Activated gamma-delta T cell (primary cell): Measurements from ENCODE around the gene GNB5.
"Not testable (repeated sequence)": the region's sequence is repeated elsewhere in the genome, so short reads cannot be mapped to it uniquely, and the experiment has no call there.

Experiments used
- DNase-seq: peaks from one replicate; lab custom pipeline; 2025; lab: John Stamatoyannopoulos, UW

Gene GNB5

DNA sequence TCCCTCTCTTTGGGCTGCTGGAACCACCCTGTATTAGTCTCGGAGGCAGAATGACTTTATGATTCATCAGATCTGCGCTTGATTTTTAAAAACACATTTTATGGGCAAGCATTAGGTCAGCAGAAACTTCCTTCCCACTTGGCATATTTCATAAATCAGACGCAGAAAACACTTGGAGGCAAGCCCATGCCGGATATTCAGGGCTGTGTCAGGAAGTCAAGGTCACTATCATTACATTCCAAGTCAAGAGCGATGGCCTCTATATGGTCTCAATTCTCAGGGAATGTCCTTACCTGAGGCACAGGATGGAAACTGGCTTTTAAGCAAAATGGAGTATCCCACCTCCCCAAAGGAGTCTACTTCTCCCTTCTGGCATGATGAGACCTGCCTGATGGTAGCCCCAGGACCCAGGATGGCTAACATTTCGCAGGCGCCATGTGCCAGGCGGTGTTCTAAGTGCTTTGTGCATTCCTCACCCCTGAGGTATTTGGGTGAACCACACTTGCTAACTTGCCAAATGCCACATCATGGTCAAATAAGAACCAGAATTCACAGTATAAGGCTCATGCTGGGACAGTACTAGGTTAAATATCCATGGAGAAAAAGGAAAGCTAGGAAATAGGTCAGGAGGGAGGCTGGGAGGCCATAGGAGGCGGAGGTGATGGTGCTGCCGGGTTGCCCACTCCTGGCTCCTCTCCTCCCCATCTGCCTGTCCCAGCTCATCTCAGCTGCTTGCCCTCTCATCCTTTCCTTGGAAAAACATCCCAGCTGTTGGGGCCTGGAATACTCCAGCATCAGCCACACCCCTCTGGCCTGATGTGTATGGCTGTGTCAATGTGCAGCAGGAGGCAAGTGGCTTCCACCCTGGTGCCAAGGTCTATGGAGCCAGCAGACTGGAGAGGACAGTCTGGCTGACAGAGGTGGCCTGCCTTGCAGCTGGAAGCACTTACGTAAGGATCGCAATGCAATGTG, 97.4 kb downstream of the GNB5 start:
- no peak for DNase-seq

DNA sequence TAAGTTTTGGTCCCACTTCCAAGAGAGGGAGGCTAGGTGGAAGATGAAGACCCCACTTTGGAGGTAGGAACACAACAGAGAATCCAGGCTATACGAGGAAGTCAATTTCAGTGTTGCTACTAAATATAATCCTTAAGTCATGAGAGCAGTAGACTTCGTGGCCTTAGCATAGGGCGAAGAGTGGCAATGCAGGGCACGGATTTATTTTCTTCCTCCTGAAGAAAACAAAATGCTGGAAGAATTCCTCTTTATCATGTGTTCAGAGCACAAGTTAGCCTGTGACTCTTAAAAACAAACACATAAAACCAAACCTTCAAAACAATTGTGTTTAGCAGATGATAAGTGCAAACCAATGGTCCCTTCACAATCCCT, 98.0 kb downstream of the GNB5 start:
- no peak for DNase-seq

GRCh38 chr15:52090193-52090592, 101.0 kb downstream of the GNB5 start:
- no peak for DNase-seq

DNA sequence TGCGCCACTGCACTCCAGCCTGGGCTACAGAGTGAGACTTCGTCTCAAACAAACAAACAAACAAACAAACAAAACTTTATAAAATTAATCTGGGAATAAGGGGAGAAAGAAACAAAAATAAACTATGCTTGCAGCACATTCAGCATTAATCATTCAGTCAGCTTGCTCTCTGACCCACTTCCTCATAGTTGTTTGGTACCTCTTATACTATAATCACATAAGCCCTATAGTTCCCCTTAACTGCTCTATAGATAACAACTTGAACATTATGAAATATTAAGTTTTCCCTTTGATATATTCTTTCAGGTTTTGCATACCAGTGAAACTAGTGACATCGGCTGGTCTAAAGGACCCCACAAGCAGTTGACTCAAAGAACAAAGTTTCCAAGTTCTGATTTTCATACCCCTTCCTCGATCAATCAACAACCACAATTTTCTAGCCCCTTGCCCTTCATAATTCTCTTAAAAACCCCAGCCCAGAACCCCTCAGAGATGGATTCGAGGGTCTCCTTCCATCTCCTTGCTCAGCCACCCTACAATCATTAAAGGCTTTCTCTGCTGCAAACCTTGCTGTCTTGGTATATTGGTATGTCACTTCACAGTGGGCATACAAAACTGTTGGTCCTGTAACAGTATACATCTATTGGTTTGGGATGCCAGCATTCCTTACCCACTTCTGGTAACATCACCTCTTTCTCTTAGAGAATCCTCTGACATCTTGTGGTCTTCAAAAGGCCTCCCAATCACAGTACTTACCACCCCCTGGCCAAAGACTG, 105.0 kb downstream of the GNB5 start:
- DNase-seq: no peak

DNA sequence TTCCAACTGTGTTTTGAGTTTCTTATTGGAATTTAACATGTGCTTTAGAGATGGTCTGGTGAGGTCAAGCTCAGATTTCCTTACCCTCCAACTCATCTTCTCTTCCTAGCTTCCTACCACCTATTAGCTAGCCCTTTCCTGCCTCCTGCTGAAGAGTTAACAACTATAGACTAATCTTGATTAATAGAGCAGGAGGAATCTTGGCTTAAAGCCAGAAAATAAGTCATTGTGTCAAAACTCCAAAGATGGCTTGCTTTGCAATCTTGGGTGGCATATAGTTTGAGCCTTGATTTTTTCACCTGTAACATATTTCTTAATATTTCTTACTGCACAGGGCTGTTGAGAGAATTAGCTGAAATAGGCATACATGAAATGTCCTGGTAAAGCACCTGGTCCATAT, 105.9 kb downstream of the GNB5 start:
- no peak for DNase-seq

GRCh38 chr15:52083603-52084002, 107.6 kb downstream of the GNB5 start:
- DNase-seq: no peak

GRCh38 chr15:52083037-52083359, 108.2 kb downstream of the GNB5 start:
- not testable (repeated sequence) for DNase-seq

DNA sequence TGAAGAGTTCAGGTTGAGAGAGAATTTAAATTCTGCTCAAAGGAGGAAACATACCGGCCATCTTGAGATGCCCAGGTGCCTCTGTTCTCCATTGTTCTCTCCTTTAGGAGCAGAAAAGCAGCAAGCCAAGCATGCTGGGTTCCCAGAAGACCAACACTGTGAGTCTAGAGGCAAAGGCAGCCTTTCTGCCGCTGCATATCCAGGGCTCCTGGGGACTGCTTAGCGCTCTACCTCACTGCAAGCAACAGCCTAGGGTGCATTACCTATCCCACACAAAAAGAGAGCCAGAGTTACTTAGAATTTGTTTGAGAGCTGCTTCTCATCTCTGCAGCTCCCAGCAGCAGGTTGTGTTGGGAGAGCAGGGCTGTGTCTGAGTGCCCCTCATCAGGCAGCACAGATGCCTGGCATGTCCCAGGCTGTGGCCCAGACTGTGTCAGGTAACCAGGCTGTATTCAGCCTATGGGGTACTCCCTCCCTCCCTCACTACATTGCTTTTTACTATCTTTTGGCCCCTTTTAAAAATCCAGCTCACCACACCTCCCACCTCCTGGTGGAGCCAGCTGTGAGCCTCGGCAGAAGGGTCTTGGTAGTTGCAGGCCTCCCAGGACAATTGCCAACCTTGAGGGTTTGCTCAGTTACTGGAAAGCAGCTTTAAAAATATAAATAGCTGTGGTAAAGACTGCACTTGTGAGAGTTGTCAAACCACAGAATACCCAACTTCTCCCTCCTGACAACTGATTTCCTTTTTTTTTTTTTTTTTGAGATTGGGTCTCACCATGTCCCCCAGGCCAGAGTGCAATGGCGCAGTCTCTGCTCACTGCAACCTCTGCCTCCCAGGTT, 108.8 kb downstream of the GNB5 start:
- no peak for DNase-seq

DNA sequence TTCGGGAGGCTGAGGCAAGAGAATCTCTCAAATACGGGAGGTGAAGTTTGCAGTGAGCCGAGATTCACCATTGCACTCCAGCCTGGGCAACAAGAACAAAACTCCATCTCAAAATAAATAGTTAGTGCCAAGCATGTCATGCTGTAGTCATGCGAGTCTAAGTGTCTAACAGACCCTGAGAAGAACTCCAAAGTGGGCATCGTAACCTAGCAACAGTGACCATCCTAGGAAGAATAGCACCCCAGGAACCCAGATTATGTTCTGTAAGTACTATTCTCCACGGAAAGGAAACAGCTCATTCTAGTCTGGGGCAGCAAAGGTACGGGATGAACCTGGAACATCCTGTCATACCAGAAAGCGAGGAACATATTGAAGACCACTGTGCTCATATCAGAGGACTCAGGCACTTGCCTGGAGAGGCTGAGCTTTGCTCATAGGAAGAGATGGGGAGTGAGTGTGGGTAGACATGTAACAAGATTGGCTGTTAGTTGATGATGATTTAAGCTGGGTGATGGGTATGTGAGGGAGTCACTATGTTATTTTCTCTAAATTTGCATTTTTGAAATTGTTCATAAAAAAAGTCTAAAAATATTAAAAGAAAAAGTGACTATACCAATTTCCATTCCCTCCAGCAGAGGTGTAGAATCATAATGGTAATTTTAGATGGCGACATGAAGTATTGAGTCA, 110.3 kb downstream of the GNB5 start:
- DNase-seq: no peak

GRCh38 chr15:52080031-52080430, 111.2 kb downstream of the GNB5 start:
- DNase-seq: no peak

- DNase-seq: no peak
Measured at GRCh38 chr15:52078876-52079700, 112.1 kb downstream of the GNB5 start.

DNA sequence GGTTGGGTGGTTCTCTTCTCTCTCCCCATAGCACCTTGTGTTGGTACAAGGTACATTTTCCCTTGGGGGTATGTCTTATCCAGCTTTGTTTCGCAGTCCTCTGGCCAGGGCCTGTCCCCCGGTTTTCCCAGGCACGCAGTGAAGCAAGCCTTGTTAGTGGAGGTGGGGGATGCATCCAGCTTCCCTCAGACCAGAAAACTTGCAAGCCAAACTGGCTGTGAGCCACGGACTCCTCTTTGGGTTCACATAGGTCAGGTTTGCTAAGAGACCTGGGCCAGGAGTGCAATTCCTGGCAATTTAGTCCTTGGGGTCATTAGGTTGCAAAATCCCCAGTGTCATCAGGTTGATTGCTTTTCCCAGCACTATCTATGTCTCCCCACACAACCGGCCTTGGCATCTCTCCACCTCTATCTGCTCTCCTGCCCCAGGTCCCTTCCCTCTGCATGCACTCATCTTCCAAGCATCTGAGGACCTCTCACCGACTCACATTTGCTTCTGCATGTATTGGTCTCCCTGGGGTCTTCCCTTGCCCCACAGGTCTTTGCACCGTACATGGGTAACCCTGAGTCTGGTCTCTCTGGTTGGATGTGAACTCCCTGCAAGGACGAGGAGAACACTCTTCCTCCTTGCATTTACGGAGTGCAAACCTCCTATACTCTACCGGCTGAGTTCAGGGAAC, 112.9 kb downstream of the GNB5 start:
- DNase-seq: no peak

DNA sequence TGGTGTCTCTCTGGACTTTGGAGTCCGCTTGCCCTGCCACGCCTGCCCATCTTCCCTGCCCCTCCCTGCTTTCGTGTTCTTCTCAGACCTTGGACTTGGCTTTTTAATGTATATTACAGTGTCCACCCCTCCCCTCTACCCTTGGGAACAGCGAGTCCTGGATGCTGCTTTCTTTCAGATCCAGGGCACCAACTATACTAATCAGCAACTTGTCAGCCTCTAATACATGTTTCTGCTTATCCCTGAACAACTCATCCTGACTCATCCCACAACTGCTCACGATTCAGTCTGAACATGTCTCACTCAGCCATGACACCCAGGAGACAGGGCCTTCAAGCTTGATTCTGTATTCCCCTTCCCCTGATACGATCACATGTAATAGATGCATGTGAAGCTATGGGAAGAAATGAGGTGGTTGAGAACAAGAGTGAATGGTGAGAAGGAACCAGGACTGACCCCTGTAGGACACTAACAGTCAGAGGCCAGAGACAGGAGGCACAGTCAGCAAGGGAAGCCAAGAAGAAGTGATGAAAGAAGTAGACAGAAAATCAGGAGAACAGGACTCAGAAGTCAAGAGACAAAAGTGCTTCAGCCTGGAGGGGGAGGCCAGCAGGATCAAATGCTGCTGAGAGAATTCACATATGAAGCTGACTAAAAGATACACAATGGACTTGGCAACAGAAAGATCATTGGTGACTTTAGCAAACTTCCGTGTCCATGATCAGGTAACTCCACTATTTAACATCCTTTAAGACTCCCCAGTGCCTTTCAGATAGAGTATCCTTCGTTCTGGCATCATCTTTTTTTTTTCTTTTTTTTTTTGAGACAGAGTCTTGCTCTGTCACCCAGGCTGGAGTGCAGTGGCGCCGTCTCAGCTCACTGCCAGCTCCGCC, 114.1 kb downstream of the GNB5 start:
- no peak for DNase-seq

- no peak for DNase-seq
Measured at GRCh38 chr15:52071570-52071969, 119.6 kb downstream of the GNB5 start.

GRCh38 chr15:52069559-52069958, 121.6 kb downstream of the GNB5 start:
- no peak for DNase-seq

DNA sequence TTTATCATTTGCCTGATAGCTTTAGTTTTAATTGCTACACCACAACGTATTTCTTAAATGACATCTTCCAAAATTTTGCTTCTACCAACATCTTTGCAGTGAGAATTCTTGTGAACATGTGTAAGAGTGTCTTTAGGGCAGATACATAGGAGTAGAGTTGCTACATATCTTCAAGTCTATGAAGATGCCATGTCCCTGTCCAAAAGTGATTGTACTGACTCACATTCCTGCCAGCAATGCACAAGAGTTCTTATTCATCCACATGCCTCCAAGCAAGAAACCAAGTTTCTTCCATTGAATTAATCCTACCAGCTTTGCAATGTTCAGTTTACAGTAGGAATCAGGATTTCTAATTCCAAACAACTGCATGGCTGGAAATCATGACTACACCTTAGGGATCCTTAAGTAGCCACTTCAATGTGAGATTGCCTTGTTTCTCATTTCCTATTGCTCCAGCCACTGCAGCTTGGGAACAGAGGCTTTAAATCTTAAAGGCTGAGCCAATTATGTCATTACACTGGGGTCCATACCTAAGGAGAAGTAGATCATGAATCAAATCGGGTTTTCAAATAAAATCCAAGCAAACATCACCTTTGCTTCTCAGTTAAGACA, 123.1 kb downstream of the GNB5 start:
- DNase-seq: no peak

DNA sequence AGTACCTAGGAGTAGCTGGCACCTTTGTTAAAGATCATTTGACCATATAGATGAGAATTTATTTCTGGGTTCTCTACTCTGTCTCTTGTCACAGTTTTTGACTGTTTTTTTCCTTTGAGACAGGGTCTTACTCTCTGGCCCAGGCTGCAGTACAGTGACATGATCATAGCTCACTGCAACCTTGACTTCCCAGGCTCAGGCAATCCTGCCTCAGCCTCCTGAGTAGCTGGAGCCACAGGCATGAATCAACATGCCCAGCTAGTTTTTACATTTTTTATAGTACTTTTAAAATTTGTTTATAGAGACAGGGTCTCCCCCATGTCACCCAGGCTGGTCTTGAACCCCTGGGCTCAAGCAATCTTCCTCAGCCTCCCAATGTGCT, 123.7 kb downstream of the GNB5 start:
- no peak for DNase-seq

DNA sequence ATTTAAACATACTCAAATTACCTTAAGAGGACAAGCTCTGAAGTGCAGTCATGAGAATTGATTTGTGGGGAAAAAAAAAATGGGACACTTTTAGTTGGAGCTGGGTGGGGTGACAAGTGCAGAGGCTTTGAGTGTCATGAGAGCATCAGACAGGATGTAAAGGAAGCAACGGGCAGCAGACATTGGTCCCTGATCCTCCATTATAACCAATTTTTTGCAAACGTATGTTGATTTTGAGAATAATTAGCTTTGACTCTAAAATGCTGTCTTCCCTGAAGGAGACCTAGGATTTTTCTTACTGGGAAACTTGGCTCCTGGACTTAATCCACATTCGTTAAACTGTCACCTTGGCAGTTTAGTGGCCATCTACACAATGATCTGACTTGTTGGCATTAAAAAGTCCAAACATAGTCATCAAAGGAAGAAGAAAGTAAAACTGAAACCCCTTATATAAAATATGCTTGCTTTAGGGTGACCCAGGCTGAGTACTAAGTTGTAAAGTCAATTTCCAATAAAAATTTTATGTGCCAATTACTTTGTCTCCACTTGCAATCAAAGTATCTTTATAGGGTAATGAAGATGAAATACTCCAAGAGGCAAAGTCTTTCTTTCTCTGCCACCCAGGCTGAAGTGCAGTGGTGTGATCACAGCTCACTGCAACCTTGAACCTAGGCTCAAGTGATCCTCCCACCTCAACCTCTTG, 124.2 kb downstream of the GNB5 start:
- no peak for DNase-seq
